Coronary artery (tissue), 2 donors: ENCODE measurements around the gene RPS3A.

Source experiments
- DNase-seq: peaks from one replicate; pipeline ENCODE4 v3.0.0-alpha.2; 2017; ENCODE audit warnings: low spot score
- H3K27ac ChIP-seq, 2 donors: fragments of 200-600 bp; sonication (generic); one replicate each; pipeline ENCODE4 v1.5.1; 2016 to 2019
- H3K4me3 ChIP-seq: fragments of 200-600 bp; sonication (generic); 2 replicates; pipeline ENCODE4 v1.5.1; 2016; ENCODE audit warnings: mild to moderate bottlenecking, moderate library complexity
- TF ChIP-seq, protein P1 (sequence below): fragments of 200-600 bp; sonication (generic); IDR thresholded peaks from one replicate; pipeline ENCODE4 v1.5.1; 2019; ENCODE audit warnings: antibody characterized with exemption

RPS3A gene

DNA sequence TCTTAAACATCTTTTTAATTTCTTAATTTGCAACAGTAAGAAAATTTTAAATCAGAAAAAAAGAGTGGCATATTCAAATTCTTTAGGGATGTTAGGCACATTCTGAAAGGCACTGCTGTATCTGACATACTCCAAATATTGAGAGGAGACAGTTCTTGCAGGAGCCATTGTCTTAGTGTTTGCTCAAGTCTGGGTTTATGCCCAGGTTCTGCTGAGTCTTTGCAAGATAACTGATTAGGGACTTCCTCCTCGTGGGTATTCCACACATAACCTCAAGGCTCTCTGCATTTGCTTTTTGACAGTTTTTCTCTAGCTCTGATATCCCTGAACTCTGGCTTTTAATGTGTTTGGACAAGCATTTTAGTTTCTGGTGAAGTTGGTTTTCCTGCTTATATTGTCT is 52.6 kb downstream of the RPS3A start:
- DNase-seq: no peak

DNA sequence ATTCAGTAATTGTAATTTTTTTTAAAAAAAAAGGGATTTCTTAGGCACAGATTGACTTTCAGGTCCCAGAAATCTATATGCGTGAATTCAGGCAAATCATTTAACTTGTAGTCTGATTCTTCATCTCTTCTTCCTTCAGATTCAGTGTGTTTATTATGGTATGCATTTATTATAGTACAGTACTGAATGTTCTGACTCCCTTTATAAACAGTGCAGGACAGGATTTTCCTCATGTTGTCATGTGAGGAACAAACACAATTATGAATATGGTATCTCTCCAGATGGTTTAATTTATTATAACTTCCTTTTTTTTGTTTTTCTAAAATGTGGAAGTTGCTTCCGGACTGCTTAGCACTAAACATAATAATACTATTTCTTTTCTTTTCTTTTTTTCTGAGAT is 54.2 kb downstream of the RPS3A start:
- Histone ChIP-seq H3K27ac (no peak overlapping the region), H3K4me3 (no peak overlapping the region)
- TF ChIP-seq, protein P1, sequence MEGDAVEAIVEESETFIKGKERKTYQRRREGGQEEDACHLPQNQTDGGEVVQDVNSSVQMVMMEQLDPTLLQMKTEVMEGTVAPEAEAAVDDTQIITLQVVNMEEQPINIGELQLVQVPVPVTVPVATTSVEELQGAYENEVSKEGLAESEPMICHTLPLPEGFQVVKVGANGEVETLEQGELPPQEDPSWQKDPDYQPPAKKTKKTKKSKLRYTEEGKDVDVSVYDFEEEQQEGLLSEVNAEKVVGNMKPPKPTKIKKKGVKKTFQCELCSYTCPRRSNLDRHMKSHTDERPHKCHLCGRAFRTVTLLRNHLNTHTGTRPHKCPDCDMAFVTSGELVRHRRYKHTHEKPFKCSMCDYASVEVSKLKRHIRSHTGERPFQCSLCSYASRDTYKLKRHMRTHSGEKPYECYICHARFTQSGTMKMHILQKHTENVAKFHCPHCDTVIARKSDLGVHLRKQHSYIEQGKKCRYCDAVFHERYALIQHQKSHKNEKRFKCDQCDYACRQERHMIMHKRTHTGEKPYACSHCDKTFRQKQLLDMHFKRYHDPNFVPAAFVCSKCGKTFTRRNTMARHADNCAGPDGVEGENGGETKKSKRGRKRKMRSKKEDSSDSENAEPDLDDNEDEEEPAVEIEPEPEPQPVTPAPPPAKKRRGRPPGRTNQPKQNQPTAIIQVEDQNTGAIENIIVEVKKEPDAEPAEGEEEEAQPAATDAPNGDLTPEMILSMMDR: no peak
- no peak for DNase-seq

More for the DNA sequence above, 52.6 kb downstream of the RPS3A start:
- Histone ChIP-seq H3K4me3 (no peak overlapping the region), H3K27ac (no peak overlapping the region)
- TF ChIP-seq, protein P1: no peak
